Stromal cell of bone marrow (primary cell): ENCODE results near the gene TXNRD2.

Experiments
- DNase-seq: peaks from one replicate; pipeline ENCODE4 v3.0.0-alpha.2; 2012; ENCODE audit warnings: low read depth

Gene TXNRD2

DNA sequence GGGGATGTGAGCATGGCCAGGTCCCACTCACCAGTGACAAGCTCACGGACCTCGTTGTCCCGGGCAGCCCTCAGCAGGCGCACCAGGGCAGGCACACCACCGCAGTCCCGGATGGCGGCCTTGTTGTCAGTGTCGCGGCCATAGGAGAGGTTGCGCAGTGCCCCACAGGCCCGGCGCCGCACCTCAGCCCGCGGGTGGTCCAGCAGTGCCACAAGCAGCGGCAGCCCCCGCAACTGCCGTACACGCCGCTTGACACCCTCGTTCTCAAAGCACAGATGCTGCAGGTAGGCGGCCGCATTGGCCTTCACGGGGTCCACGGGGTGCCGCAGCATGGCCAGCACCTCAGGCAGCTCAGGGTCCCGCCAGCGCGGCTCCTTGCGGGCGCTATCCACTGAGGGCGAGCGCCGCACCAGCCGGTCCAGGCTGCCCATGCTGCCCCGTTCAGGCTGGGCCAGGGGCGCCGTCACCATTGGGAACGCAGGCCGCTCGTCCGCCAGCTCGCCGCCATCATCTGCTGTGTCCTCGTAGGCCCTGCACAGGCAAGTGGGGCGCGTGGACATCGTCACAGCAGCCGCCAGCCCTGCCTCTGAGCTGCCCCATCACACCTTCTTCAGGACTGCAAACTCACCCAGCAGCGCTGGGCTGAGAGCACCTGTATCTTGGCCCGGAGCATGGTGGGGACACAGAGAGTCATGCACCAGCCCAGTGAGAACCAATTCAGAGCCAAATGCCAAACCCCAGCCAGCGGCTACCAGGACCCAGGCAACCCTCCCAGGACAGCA, 38.3 kb upstream of the TXNRD2 start:
- DNase-seq: no peak

GRCh38 chr22:19978748-19979147, 37.1 kb upstream of the TXNRD2 start:
- no peak for DNase-seq

- no peak for DNase-seq
Measured at GRCh38 chr22:19977296-19978243, 36.0 kb upstream of the TXNRD2 start.

DNA sequence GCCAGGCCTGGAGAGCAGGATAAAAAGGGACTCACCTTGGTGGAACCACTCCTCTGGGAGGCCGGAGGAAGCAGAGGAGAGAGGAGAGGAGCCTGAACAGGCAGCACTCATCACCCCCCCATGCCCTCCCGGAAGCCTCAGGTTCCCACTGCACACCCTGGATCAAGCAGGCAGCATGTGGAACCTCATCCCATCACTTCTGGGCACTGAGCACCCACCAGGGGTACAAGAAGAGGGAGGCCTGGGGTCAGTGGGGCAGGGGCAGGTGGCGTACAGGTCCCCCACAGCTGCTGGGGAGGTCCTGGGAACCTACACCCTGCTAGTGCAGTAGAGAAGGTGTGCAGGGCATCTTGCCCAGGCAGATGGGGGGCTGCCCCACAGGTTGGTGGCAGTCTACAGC, 35.1 kb upstream of the TXNRD2 start:
- DNase-seq: no peak

DNA sequence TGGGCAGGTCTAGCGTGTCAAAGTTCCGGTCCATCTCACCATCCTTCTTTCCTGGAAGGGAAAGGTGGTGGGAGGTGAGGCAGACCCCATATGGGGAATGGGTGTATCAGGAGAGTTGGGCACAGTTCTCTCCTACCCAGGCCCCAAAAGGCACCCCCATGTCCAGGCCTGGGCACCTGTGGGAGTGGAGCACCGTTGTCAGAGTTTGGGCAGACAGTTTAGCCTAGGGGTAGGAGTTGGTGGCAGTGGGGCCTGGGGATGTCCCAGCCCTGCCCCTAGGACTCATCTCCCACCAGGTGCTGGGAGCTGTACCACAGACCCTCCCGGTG, 34.1 kb upstream of the TXNRD2 start:
- DNase-seq: no peak

DNA sequence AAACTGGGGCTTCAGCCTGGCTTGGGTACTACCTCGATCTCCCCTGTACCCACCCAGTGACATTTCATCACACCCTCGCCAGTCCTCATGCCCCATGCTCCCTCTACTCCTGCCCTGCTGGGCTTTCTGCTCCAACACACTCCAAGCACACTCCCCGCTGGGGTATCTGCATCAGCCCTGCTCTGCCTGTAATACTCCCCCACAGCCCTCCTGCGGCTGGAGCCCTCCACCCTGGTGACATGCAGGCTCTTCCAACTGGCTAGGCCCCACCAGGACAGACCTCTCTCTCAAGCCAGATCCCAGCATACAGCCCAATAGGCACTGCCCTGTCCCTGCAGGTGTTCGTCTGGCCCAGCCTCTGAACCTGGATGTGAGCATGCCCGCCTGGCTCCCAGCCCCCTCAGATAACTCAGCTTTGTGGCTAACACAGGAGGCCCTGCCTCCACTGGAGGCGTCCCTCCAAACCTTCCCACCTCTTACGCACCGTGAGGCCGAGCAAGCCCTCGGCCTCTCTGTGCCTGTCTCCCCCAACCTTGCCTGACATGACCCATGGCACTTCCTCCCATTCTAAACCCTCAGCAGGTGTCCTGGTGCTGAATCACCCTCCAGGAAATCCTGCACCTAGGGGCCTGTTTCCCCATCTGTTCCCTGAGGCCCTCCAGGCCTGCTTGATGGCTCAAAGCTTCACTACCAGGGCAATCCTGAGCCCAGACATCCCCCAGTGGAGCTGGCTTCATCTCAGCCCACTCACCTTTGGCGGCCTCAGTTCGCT, 33.5 kb upstream of the TXNRD2 start:
- no peak for DNase-seq

DNA sequence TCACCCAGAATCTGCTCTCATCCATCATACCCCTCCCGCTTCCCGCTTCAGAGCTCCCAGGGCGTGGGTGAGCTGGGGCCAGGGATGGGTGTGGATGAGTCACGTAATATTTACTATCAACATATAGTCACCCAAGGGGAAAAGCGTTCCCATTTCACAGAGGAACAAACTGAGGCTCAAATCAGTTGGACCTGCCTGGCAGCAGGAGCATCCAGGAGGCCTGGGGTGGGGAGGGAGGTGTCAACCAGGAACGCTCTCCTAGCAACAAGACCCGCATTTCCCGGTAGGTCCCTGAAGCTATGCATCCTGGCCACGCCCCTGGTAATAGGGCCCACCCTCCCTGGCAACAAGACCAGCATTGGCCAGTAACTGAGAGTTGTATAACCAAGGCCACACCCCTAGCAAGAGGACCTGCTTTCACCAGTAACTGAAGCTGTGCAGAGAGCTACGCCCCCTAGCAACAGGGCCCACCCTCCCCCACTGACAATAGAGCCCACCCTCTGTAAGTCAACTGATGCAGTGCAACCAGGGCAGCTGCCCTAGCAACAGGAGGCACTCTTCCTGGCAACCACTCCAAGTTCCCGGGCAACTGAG, 32.7 kb upstream of the TXNRD2 start:
- no peak for DNase-seq

GRCh38 chr22:19973551-19974267, 32.1 kb upstream of the TXNRD2 start:
- DNase-seq: no peak

DNA sequence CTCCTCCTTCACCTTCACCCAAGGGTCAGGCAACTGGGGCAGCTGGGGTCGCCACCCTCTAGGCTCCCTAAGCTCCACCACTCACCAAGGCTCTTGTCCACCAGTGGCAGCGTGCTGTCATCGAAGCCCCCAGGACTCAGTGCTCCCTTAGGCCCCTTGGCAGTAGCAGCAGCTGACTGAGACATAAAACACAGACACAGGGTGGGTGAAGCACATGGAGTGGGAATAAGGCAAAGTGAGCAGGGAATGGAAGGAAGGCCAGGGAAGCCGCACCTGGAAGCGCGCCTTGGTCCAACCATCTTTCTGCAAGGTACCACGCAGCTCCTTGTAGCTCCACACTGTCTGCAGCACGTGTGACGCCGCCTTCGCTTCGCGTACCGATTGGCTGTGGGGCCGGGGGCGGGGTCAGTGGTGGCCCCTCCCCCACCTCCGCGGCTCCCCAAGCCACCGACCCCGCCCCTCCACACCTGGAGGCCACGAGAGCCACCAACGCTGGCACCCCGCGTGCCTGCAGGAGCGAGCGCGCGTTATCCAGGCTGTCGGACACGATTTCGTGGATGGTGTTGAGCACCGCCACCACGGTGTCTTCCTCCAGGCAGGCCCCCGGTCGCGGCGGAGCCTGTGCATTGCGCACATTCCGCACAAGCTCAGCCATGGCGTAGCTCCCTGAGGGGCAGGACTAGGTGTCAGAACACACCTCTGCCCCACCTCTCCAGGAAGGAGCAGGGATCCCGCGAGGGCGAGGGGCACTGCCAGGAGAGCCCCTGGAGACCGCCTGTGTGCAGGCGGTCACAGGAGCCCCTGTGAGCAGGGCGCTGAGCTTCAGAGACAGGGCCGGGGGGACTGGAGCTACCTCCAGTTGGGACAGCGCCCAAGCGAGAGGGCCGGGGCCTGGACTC, 31.3 kb upstream of the TXNRD2 start:
- no peak for DNase-seq

- no peak for DNase-seq
Measured at GRCh38 chr22:19972251-19972650, 30.6 kb upstream of the TXNRD2 start.

DNA sequence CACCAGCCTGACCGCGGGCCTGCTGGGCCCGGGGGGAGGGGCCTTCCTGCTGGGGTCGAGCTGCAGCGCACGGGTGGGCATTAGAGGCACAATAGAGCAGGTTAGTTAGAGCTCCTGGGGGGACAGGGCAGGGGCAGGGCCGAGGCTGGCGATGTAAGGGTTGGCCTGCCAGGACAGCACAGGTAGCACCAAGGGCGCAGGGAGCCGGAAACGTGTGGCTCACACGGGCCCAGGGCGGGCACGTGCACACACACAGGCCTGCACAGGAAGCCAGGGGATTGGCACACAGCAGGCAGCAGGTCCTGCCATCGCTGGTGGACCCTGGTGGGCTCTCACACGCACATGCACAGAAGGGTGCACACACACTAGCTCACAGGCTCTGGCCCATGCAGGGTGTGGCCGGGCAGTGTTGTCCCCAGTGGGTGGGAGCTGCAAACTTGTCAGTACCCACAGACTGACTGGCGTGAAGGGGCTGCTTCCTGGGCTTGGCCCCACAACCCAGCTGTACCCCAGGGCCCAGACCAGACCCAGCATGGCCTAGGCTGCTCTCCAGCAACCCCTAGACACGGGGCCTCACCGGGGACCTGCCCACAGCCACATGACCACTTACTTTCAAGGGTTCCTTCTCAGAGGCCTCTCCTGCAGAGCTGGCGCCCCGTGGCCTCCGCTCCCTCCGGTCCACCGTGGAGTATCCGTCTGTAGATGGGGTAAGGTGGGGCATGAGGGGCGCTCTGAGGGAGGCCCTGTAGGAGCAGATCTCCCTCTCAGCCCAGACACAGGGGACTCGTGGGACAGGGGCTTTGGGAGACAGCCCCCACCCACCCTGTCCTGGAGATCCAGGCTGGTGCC, 29.9 kb upstream of the TXNRD2 start:
- DNase-seq: no peak

DNA sequence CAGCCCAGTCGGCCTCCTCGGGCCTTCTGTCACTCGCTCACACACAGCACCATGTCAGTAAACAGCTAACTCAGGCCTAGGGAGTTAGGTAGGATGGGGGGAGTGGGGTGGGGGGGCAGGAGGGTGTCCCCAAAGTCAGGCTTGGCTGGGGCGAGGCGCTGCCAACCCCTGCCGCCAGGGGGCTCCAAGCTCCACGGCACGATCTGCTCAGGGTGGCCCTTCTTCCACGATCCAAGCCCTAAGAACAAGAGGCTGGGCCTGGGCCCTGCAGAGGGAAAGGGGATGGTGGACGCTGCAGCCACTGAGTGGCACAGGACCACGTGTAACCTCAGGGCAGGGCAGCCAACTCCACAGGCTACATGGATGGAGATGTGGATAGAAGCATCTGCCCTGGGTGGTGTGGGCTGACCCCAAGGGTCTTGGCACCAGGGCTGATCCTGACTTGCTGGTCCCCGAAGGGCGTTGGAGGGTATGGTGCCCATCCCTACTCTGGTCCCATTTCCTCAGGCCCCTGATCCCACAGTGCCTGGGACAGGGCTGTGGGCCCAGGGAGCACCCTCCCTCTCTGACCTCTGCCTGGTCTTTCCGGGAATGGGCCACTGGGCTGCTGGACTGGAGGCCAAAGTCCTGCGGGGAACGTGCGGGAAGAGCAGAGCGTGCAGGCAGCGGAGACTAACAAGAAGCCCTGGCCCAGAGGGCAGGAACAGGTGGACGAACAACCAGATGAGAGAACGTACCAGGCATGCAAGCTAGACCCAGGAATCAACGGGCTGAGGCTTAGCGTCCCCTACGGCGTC, 29.1 kb upstream of the TXNRD2 start:
- DNase-seq: no peak

DNA sequence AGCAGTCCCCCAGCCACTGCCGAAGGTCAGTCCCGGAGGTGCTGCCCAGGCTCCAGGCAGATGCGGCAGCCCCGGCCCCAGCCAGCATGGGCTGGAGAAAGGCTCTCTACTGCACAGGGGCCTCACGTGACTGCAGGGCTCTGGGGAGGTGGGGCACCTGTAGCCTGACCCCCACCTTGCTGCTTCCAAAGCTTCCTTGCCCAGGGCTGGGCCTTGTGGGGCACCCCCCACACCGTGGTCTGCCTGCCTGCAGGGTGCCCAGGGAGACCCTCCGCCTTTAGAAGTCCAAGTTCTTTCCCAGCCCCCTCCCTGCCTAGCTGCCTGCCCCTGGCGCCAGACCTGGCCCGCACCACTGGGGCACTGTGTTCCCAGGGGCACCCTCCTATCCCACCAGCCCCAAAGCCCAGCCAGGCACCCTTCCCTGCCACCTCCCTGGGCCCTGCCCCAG, 28.4 kb upstream of the TXNRD2 start:
- no peak for DNase-seq

- no peak for DNase-seq
Measured at GRCh38 chr22:19969141-19969928, 27.7 kb upstream of the TXNRD2 start.

DNA sequence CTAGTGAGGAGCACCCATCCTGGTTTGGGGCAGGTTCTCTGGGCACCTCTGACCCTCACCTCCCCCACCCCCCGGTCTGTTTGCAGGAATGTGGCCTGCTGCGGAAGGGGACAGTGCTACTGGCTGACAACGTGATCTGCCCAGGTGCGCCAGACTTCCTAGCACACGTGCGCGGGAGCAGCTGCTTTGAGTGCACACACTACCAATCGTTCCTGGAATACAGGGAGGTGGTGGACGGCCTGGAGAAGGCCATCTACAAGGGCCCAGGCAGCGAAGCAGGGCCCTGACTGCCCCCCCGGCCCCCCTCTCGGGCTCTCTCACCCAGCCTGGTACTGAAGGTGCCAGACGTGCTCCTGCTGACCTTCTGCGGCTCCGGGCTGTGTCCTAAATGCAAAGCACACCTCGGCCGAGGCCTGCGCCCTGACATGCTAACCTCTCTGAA, 26.9 kb upstream of the TXNRD2 start:
- no peak for DNase-seq

DNA sequence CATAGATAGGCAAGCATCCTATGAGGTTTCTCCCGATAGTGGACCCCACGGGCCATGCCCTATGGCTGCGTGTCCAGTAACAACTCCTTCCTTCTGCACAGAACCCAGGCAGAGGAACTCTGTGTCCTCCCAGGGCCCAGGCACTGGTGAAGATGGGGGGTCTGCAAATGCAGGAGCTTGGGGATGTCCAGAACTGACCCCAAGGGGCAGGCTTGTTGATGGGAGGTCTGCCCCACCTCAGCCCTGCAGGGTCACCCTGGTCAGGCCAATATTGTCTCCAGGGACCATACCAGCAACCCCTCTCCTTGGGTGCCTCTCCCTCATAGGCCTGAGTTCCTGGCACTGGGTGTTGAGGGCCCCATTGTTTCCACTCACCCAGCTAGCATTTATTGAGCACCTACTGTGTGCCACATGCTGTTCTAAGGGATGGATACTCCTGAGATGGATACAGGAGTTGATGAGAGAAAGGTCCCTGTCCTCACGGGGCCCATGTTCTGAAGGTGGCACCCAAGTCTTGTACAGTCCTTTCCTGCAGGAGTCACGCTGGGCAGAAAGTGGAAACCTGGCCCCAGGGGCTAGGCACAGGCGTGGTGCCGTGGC, 26.3 kb upstream of the TXNRD2 start:
- no peak for DNase-seq
